GM12878 (cell line): ENCODE data around the gene ANO2.

Experiments
- BCL3 ChIP-seq: IDR thresholded peaks from 2 replicates; pipeline ENCODE4 v1.6.1; 2011; ENCODE audit warnings: borderline replicate concordance, low read depth, mild to moderate bottlenecking, moderate library complexity, low read length; ENCODE audit not compliant: insufficient read depth, poor library complexity, severe bottlenecking
- CEBPZ ChIP-seq: fragments of 150-350 bp; IDR thresholded peaks from 2 replicates; pipeline ENCODE4 v1.6.1; 2016; ENCODE audit warnings: low read depth, low read length
- CHD1 ChIP-seq: IDR thresholded peaks from 2 replicates; pipeline ENCODE4 v1.6.1; 2012; ENCODE audit warnings: low read depth, low read length, improper control_type of control experiment
- CTCF ChIP-seq, 3 experiments: IDR thresholded peaks in 2 of 3; conservative IDR thresholded peaks in 1 of 3; 2 replicates each; pipeline ENCODE4 v1.5.1; 2011; ENCODE audit warnings: low read depth in 3 of 3, low read length in 3 of 3, mild to moderate bottlenecking in 3 of 3, control low read depth in 2 of 3, moderate library complexity in 2 of 3, inconsistent platforms in 1 of 3, mixed read lengths in 1 of 3; ENCODE audit not compliant: control insufficient read depth in 2 of 3, insufficient read depth in 1 of 3; ENCODE audit errors: extremely low read depth in 1 of 3
- EP300 ChIP-seq, 2 experiments: fragments of 150-350 bp in 1 of 2; IDR thresholded peaks; 2 replicates each; pipeline ENCODE4 v1.6.1; 2011 to 2012; ENCODE audit warnings: low read depth in 2 of 2, low read length in 2 of 2, borderline replicate concordance in 1 of 2, improper control_type of control experiment in 1 of 2, inconsistent platforms in 1 of 2; ENCODE audit not compliant: control insufficient read depth in 1 of 2
- NKRF ChIP-seq: fragments of 450-650 bp; conservative IDR thresholded peaks from 2 replicates; pipeline ENCODE4 v1.6.1; 2017; ENCODE audit warnings: mild to moderate bottlenecking, moderate library complexity
- NR2C1 ChIP-seq: fragments of 450-650 bp; IDR thresholded peaks from 2 replicates; pipeline ENCODE4 v1.6.1; 2017; ENCODE audit warnings: antibody characterized with exemption, mild to moderate bottlenecking, moderate library complexity
- NR2C2 ChIP-seq: IDR thresholded peaks from 2 replicates; pipeline ENCODE4 v1.6.1; 2011; ENCODE audit warnings: borderline replicate concordance, low read depth; ENCODE audit not compliant: control insufficient read depth, insufficient read length
- POLR2A ChIP-seq: IDR thresholded peaks from 2 replicates; pipeline ENCODE4 v1.6.1; 2011; ENCODE audit warnings: low read depth, mild to moderate bottlenecking, low read length
- POLR2AphosphoS2 ChIP-seq: IDR thresholded peaks from 2 replicates; pipeline ENCODE4 v1.6.1; 2011; ENCODE audit warnings: low read depth, mild to moderate bottlenecking, low read length, improper control_type of control experiment, moderate library complexity
- RAD21 ChIP-seq: IDR thresholded peaks from 2 replicates; pipeline ENCODE4 v1.6.1; 2011; ENCODE audit warnings: mild to moderate bottlenecking, low read depth, low read length, moderate library complexity; ENCODE audit not compliant: insufficient read depth
- SMAD1 ChIP-seq: fragments of 450-650 bp; IDR thresholded peaks from 2 replicates; pipeline ENCODE4 v1.6.1; 2018; ENCODE audit warnings: mild to moderate bottlenecking, low read depth; ENCODE audit not compliant: partially characterized antibody
- SP1 ChIP-seq: IDR thresholded peaks from one replicate; pipeline ENCODE4 v1.6.1; 2011; ENCODE audit warnings: low read depth, low read length
- USF1 ChIP-seq: IDR thresholded peaks from 2 replicates; pipeline ENCODE4 v1.6.1; 2011; ENCODE audit warnings: borderline replicate concordance, low read depth, mild to moderate bottlenecking, moderate library complexity, mixed read lengths, low read length; ENCODE audit not compliant: insufficient read depth; ENCODE audit errors: extremely low read length

- TF ChIP-seq POLR2AphosphoS2 (no peak), CTCF (IDR thresholded peaks at IDR 0.05 in 2 of 3, conservative IDR thresholded peaks at IDR 0.05 in 1 of 3; ENCODE audit: control insufficient read depth in 2 of 3, extremely low read depth in 1 of 3, insufficient read depth in 1 of 3, low read depth in 3 of 3, low read length in 3 of 3) (no peak), CEBPZ (no peak), CHD1 (no peak), EP300 (IDR thresholded peaks at IDR 0.05; ENCODE audit: borderline replicate concordance in 1 of 2, control insufficient read depth in 1 of 2, low read depth in 2 of 2, low read length in 2 of 2) (no peak), SP1 (no peak), POLR2A (no peak), NKRF (no peak), RAD21 (no peak), USF1 (no peak), NR2C1 (no peak), SMAD1 (no peak), NR2C2 (no peak), BCL3 (no peak)
These were observed 3.2 kb downstream of the ANO2 start for GRCh38 chr12:5941907-5942306.
